ENCODE measurements around the gene RANGRF.

The RANGRF gene

DNA sequence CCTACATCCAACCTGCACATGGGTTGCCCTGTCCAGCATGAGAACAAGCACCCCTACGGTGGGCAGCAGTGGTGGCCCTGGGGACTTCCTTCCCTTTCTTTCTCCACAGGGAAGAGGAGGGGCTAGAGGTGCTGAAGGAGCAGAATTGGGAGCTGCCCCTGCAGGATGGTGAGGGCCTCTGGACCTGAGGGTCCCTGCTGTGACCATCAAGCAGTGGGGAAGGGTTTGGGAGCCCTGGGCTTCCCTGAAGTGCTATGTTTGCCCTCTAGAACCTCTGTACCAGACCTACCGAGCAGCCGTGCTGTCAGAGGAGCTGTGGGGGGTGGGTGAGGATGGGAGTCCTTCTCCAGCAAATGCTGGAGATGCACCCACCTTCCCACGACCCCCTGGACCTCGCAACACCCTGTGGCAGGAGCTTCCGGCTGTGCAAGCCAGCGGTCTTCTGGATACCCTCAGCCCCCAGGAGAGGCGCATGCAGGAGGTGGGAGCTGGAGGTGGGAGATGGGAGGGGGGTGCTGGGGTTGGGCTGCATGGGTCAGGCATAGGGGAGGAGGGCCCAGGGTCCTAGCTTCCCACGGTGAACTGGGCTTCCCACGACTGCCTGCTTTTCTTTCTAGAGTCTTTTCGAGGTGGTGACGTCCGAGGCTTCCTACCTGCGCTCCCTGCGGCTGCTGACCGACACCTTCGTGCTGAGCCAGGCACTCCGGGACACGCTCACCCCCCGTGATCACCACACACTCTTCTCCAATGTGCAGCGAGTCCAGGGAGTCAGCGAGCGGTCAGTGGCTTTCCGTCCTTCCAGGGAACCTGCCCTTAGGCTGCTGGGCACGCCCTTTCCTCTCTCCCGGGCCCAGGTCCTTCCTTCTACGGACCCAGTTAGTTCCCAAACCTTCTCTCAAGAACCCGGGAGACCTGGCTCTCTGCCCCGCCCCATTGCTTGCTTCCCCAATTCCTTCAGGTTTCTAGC, 26.6 kb downstream of the RANGRF start:
- DNase-seq, result no peak

DNA sequence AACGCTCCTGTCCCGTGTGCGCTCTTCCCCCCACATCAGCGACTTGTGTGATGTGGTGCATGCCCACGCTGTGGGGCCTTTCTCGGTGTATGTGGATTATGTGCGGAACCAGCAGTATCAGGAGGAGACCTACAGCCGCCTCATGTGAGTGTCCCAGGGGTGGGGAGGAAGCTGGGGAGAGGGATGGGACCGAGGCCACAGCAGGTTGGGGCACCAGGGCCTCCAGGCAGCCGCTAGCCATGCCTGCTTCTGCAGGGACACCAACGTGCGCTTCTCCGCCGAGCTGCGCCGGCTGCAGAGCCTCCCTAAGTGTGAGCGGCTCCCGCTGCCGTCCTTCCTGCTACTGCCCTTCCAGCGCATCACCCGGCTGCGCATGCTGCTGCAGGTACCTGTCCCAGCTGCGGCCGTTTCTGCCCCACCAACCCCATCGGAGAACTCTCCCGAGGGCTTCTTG, 27.3 kb downstream of the RANGRF start:
- no peak for DNase-seq

DNA sequence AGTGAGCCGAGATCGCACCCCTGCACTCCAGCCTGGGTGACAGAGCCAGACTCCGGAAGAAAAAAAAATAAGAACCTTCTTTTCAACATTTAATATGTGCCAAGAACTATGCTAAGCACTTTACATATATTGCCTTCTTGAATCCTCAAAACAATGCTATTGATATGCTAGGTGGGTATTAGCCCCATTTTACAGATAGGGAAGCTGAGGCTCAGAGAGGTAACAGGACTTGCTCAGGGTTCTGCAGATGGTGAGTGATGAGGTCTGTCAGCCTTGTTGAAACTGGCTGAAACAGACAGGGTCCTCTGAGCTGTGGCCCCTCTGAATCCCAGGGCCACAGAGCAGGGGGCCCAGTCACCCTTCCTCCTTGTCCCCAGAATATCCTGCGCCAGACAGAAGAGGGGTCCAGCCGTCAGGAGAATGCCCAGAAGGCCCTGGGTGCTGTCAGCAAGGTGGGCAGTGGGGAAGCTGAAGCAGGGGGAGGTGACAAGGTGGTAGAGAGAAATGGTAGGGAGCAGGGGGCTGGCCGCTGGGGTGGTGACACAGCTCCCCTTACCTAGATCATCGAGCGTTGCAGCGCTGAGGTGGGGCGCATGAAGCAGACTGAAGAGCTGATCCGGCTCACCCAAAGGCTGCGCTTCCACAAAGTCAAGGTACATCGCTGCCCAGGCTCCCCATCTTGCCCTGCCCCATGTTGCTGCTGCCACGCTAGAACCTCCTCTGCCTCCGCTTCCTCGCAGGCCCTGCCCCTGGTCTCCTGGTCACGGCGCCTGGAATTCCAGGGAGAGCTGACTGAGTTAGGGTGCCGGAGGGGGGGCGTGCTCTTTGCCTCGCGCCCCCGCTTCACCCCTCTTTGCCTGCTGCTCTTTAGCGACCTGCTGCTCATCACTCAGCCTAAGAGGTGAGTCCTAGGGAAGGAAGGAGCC, 29.8 kb downstream of the RANGRF start:
- DNase-seq, result no peak

DNA sequence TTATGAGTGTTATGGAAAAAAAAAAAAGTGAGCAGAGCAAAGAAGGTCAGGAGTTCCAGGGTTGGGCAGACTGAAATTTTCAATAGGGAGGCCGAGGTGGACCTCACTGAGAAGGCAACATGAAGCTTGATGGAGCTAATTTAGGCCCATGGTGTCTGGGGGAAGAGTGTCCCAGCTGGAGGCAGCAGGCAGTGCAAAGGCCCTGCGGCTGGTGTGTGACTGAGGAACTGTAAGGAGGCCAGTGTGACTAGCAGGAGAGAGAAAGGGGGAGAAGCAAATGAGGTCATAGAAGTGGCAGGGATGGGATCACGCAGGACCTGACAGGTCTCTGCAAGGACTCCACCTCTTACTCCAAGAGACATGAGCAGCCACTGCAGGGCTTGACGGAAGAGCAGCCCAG, 31.8 kb downstream of the RANGRF start:
- no peak for DNase-seq

DNA sequence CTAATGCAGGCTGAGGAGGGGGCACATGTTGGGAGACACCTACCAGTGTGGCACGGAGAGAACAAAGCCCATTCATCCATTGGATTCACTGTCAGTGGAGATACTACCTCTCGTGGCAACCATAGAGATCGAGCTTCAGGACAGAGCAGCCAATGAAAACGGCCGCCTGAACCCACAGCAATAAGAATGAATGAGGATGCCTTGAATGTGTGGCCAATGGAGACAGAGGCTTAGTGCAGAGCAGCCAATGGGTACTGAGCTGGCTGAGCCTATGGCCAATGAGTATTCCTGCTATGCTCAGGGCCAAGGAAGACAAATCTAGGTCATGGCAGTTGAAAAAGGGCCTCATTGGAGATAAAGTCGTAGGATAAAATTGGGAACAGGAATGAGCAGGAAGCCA, 32.5 kb downstream of the RANGRF start:
- DNase-seq, result no peak

DNA sequence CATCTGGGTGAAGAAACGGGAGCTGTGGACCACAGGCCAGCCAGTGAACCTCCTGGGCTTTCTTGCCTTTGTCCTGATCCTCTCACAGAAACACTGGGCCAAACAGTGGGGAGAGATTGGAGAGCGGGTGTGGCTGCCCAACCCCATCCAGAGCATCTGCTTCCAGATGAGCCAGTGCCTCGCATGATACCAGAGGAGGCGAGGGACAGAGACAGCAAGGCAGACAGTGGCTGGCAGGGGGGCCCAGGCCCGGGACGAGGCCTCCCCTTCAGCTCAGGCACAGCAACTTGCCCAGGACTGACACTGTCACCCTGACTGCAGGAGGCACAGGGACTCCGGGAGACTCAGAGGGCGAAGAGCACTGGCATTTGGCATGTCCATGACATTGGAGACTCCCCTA, 33.6 kb downstream of the RANGRF start:
- DNase-seq, result no peak

DNA sequence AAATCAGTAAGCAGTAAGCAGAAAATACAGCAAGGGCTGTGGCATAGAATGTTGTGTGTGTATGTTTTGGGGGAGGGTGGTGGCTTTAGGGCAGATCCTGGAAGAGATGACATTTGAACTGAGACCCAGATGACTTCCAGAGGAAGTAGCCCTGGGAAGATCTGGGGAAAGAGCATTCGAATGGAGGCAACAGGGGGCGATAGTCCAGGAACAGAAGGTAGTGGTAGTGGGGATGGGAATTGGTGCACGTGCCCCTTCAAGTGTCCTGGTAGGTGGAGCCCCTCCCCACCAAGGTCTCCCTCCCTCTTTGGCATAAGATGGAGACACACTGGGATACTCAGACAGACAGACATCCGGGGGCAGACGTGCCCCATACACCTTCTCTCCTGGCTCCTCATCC, 35.7 kb downstream of the RANGRF start:
- no peak for DNase-seq

DNA sequence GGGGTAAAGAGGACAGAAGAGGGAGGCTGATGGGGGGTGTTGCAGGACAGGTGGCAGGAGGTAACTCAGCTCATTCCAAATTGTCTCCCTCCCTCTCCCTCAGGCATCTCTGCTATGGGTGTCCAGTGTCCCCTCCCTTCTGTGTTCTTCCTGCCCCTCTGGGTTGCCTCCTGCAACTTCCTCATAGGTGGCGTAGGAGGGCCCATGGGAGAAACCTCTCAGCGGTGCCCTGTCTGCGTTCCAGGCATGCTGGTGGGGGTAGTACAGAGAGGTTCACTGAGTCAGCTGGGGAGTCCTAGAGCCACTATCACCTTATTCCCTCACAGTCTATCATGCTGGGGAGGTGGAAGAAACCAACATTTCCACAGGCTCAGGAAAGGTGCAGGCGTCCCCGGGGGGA, 36.5 kb downstream of the RANGRF start:
- DNase-seq, result no peak

DNA sequence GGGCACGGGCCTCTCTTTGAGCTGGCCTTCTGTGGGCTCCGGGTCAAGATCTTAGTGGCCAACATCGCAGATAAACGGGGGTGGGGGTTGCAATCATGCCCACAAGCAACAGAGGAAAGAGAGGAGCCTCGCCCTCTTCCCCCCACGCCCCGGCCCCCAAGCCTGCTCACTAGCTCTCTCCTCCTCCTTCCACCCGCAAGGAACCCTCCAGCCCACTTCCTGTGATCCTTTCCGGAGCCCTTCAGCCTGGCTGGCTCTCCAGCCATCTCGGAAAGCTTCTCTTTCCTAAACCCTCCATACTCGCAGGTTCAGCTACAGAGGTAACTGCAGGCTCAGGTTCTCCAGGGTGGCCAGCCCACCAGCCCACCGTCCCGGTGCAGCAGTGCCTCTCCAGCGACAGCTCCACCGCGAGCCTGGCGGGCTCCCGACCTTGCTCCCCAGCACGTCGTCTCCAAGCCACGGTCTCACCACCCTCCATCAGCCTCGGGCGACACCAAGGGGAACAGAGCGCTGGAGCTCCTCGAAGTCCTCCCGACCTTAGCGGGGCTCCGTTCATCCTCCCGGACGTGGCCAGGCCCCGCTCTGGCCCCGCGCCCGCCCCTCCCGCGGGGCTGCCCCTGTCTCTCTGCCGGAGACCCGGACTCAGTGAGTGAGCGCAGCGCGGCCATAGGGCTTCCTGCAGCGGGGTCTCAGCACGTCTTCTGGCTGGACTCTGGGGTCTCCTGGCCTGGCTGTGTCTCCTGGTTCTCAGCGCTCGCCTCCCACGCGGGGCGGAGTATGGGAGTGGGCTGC, 38.2 kb downstream of the RANGRF start:
- no peak for DNase-seq

DNA sequence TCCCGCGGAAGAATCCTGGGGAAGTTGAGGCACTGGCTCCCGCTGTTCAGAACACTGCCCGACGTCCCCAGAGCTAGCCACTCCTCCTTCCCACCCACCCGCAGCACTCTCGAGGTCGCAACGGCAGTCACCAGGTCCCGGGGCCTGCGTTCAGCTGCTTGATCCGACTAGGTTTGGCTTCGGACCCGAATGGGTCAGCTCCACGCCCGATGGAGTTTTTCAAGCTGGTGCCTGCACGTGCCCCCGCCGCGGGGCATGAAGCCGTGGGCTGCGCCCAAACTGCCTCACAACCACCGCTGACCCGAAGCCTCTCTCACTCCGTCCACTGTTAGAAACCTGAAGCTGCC, 38.8 kb downstream of the RANGRF start:
- DNase-seq, result no peak

DNA sequence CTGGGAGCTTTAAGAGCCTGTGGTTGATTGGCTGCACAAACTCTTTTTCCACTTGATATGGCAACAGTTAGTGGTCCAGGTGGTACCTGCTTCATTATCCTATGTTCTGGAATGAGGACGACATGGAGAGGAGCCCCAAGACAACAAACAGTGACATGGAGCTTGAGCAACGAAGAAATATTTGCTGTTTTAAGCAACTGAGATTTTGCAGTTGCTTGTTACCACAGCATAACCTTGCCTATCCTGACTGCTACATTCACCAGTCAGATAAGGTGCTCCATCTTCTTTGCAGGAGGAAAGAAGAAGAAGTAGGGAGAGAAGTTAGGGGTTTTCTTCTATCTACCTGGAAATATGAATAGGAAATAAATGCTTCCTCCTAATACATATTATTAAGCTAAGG, 43.7 kb downstream of the RANGRF start:
- no peak for DNase-seq

DNA sequence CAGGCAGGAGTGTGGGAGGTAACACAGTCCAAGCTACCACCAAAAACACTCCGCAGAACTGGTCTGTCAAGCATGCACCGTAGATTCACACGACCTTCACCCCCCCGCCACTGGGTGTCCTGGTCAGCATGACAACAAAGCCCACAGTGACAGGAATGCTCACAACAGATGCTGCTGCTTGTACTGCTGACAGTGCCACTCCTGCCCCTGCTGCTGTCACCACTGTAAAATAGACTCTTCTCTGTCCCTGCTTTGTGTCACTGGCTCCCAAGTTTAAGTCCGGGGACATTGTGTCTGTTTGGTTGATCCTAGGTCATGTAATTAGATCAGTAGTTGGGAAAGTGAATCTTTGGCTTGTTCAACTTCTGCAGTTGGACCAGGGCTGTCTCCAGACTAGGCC, 44.2 kb downstream of the RANGRF start:
- no peak for DNase-seq

DNA sequence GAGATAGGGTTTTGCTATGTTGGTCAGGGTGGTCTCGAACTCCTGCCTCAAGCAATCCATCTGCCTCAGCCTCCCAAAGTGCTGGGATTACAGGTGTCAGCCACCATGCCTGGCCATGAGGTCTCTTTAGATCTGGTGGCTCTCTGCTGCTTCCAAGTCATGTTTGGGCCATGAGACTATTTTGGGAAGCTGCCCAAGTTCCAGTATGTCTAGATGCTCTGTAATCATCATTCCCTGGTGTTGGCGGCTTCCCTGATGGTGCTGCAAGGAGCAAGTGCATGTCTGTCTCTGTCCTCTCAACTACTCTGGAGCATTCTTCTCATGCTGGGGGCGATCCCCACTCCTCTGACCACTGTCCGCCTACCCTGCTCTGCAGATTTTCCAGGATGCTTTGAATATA, 44.8 kb downstream of the RANGRF start:
- no peak for DNase-seq

DNA sequence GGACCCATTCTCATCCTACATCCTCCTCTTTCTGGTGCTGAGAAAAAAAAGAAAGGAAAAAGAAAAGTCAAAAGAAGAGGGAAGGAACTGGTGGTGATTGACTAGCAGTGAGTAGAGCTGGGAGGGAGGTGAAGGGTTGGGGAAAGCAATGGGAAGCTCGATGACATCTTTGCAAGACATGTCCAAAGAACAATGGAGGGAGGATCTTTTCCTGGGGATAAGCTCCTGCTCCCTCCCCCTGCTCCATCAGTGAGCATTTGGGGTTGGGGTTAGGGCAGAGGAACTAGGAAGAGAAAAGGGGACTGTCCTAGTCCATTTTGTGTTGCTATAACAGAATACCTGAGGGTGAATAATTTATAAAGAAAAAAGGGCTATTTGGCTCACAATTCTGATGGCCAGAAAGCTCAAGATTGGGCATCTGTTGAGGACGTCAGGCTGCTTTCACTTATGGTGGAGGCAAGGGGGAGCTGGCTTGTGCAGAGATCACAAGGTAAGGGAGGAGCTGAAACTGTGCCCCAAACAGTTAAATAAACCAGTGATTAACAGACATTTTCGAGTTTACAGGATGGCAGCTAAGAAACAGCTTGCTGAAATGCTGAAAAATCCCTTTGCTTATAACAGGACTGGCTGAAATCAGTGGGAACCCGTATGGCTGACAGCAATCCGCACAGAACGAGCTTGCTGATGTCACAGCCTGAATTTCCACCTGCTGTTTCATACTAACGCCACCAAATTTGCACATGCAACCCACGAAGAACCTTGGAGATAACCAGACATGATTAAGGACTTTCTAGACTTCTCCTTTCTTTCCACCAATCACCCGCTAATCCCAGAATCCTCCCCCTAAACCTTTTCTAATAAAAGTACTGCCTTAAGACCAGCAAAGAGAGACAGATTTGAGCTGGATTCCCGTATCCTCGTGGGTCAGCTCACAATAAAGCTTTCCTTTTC, 49.6 kb downstream of the RANGRF start:
- DNase-seq, result no peak

DNA sequence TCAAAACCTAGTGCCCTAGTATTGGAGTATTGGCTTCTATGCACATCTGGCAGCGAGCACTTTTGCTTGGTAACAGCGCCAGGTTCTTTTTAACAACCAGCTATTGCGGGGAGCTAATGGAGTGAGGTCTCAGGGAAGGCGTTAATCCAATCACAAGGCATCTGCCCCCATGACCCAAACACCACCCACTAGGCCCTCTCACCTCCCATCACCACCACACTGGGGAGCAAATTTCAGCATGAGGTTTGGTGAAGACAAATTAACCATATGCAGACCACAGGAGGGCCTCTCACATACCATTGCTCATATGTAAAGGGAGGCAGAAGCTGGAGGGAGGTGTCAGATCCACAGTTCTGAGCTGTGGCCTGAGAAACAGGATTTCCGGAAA, 50.3 kb downstream of the RANGRF start:
- DNase-seq, result no peak

DNA sequence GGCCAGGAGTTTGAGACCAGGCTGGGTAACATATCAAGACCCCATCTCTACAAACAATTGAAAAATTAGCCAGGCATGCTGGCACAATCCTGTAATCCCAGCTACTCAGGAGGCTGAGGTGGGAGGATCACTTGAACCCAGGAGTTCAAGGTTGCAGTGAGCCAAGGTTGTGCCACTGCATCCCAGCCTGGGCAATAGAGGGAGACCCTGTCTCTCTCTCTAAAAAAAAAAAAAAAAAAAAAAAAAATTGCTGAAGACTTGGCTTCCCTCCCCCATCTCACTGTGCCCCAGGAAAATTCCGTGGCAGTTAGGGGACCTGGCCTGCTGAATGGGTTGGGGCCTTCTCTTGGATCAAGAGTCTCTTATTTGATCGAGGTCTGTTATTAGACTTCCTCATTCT, 51.1 kb downstream of the RANGRF start, which contains the start of gene ODF4:
Gene ODF4, plus strand, starts transcription at position 301 of the 400 bp plus-strand sequence. CDS start 212 bp downstream, outside the sequence.
- no peak for DNase-seq

Data from RPMI8226 (cell line).